Measurements from ENCODE around the gene SLC25A43. TPM values are rescaled to one million over a fixed set of nuclear protein-coding genes. Genes with fewer than 3 reads are reported as not detected.
"Not testable (repeated sequence)": the region's sequence is repeated elsewhere in the genome, so short reads cannot be mapped to it uniquely, and the experiment has no call there.

SLC25A43 gene
- total RNA-seq, 2 experiments from 2014 or later = 0.91 to 1.0 TPM

DNA sequence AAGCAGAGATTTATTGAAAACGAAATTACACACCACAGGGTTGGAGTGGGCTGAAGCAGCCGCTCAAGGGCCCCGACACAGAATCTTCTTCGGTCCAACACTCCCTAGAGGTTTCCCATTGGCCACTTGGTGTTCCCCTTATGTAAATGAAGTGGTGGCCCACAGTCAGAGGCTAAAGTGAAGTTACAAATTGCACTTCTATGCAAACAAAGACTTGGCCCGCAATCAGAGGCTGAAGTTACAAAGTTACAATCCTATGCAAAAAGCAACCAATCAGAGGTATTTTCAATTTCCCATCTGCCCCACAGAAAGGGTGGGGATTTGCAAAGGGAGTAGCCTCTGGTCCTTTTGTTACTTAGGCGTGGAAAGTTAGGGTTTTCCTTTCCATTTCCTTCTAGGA is 35.7 kb upstream of the SLC25A43 start:
- no peaks in the 10 kb centered on the region for H3K27me3 ChIP-seq (ENCODE audit: control insufficient read depth in 1 of 2, insufficient read depth in 2 of 2, low read length in 2 of 2)
- TF ChIP-seq, protein P1, sequence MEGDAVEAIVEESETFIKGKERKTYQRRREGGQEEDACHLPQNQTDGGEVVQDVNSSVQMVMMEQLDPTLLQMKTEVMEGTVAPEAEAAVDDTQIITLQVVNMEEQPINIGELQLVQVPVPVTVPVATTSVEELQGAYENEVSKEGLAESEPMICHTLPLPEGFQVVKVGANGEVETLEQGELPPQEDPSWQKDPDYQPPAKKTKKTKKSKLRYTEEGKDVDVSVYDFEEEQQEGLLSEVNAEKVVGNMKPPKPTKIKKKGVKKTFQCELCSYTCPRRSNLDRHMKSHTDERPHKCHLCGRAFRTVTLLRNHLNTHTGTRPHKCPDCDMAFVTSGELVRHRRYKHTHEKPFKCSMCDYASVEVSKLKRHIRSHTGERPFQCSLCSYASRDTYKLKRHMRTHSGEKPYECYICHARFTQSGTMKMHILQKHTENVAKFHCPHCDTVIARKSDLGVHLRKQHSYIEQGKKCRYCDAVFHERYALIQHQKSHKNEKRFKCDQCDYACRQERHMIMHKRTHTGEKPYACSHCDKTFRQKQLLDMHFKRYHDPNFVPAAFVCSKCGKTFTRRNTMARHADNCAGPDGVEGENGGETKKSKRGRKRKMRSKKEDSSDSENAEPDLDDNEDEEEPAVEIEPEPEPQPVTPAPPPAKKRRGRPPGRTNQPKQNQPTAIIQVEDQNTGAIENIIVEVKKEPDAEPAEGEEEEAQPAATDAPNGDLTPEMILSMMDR (IDR thresholded peaks at IDR 0.05) = no peak
- Mint-ChIP-seq H3K36me3 (ENCODE audit: low read depth) (no peaks in the 10 kb centered on the region), H3K27me3 (no peaks in the 10 kb centered on the region), H3K9me3 (no peaks in the 10 kb centered on the region), H3K4me3 (no peak overlapping the region), H3K4me1 (ENCODE audit: low read depth) (no peaks in the 10 kb centered on the region), H3K27ac (no peak overlapping the region)
- ChIA-PET CTCF (no interaction called here), POLR2A (no interaction called here)
- no peaks in the 10 kb centered on the region for H3K9me3 ChIP-seq (ENCODE audit: control insufficient read depth in 1 of 2, insufficient read depth in 1 of 2, low read length in 2 of 2)
- intact Hi-C loops (cut with DNase I, micrococcal nuclease) = no loop called here
- DNase-seq (no peak), ATAC-seq (ENCODE audit: poor library complexity) (no peak)
- H3K4me3 ChIP-seq (ENCODE audit: low read length) = no peak overlapping the region
- no peak overlapping the region for H3K27ac ChIP-seq (ENCODE audit: low read depth in 1 of 2, low read length in 2 of 2)
- no peaks in the 10 kb centered on the region for H3K36me3 ChIP-seq (ENCODE audit: insufficient read depth, low read length)
- no peaks in the 10 kb centered on the region for H3K4me1 ChIP-seq (ENCODE audit: insufficient read depth, low read length)

DNA sequence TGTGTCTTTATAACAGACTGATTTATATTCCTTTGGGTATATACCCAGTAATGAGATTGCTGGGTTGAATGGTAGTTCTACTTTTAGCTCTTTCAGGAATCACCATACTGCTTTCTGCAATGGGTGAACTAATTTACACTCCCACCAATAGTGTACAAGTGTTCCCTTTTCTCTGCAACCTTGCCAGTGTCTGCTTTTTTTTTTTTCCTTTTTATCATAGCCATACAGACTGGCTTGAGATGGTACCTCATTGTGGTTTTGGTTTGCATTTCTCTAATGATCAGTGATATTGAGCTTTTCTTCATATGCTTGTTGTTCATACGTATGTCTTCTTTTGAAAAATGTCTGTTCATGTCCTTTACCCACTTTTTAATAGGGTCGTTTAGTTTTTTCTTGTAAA is 27.3 kb upstream of the SLC25A43 start:
- H3K4me3 ChIP-seq (ENCODE audit: low read length); DNase-seq; H3K36me3 Mint-ChIP-seq (ENCODE audit: low read depth); ATAC-seq (ENCODE audit: poor library complexity); H3K4me1 Mint-ChIP-seq (ENCODE audit: low read depth); H3K27me3 ChIP-seq (ENCODE audit: control insufficient read depth in 1 of 2, insufficient read depth in 2 of 2, low read length in 2 of 2); H3K27ac Mint-ChIP-seq; POLR2A ChIA-PET; H3K9me3 Mint-ChIP-seq; H3K27ac ChIP-seq (ENCODE audit: low read depth in 1 of 2, low read length in 2 of 2); H3K36me3 ChIP-seq (ENCODE audit: insufficient read depth, low read length); H3K4me1 ChIP-seq (ENCODE audit: insufficient read depth, low read length); CTCF ChIA-PET; H3K9me3 ChIP-seq (ENCODE audit: control insufficient read depth in 1 of 2, insufficient read depth in 1 of 2, low read length in 2 of 2); H3K4me3 Mint-ChIP-seq; intact Hi-C loops (cut with DNase I, micrococcal nuclease): not testable (repeated sequence)
- peaks cover 13% of the 10 kb centered on the region for H3K27me3 Mint-ChIP-seq

DNA sequence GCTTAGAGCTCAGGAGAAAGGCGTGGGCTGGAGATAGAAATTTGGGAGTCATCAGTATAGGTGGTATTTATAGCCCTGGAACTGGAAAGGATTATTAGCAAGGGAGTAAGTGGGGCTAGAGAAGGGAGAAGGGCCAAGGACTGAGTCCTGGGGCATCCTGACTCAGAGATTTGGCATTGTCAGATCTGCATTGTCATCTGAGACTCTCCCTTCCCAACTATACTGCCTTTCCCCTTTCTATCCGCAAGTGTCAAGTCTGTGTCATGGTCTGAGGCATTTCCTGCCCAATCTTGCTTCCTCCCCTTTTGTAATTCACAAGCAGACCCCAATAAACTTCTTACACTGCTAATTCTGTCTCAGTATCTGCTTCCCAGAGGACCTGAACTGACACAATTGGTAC is 24.4 kb upstream of the SLC25A43 start:
- Histone ChIP-seq H3K27ac (ENCODE audit: low read depth in 1 of 2, low read length in 2 of 2) (no peak overlapping the region), H3K36me3 (ENCODE audit: insufficient read depth, low read length) (no peaks in the 10 kb centered on the region), H3K27me3 (ENCODE audit: control insufficient read depth in 1 of 2, insufficient read depth in 2 of 2, low read length in 2 of 2) (no peaks in the 10 kb centered on the region), H3K9me3 (ENCODE audit: control insufficient read depth in 1 of 2, insufficient read depth in 1 of 2, low read length in 2 of 2) (no peaks in the 10 kb centered on the region), H3K4me1 (ENCODE audit: insufficient read depth, low read length) (no peaks in the 10 kb centered on the region), H3K4me3 (ENCODE audit: low read length) (no peak overlapping the region)
- POLR2A ChIA-PET = no interaction called here
- TF ChIP-seq, protein P1 (IDR thresholded peaks at IDR 0.05) = no peak
- intact Hi-C loops (cut with DNase I, micrococcal nuclease) = no loop called here
- H3K36me3 Mint-ChIP-seq (ENCODE audit: low read depth) = no peaks in the 10 kb centered on the region
- no peaks in the 10 kb centered on the region for H3K9me3 Mint-ChIP-seq
- no peak for ATAC-seq (ENCODE audit: poor library complexity)
- H3K4me1 Mint-ChIP-seq (ENCODE audit: low read depth) = no peaks in the 10 kb centered on the region
- H3K27me3 Mint-ChIP-seq = peaks cover 13% of the 10 kb centered on the region
- DNase-seq = no peak
- CTCF ChIA-PET = no interaction called here
- H3K4me3 Mint-ChIP-seq = no peak overlapping the region
- no peak overlapping the region for H3K27ac Mint-ChIP-seq

DNA sequence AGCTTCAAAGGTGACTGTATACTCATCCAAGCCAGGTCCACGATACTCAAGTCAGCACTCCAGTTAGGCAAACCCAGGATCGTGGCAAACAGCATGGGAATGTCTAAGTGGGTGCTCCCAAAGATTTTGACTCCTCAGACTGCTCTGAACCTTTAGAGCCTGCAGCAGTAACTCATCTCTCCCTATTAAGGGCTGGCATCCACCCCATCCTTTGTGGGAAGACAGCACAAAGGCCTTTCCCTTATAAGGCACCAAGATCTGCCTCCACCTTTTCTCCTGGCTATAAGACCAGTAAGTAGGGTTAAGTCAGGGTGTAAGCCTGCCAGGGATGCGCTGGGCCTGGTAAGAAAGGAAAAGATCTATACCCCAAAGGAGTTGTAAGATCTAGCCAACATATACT is 23.6 kb upstream of the SLC25A43 start:
- no peaks in the 10 kb centered on the region for H3K36me3 ChIP-seq (ENCODE audit: insufficient read depth, low read length)
- ChIA-PET POLR2A (no interaction called here), CTCF (no interaction called here)
- no peak overlapping the region for H3K4me3 ChIP-seq (ENCODE audit: low read length)
- Mint-ChIP-seq H3K27me3 (peaks cover 13% of the 10 kb centered on the region), H3K27ac (no peak overlapping the region), H3K36me3 (ENCODE audit: low read depth) (no peaks in the 10 kb centered on the region), H3K9me3 (no peaks in the 10 kb centered on the region), H3K4me1 (ENCODE audit: low read depth) (no peaks in the 10 kb centered on the region), H3K4me3 (no peak overlapping the region)
- ATAC-seq (ENCODE audit: poor library complexity) (no peak), DNase-seq (no peak)
- TF ChIP-seq, protein P1 (IDR thresholded peaks at IDR 0.05) = no peak
- no peaks in the 10 kb centered on the region for H3K4me1 ChIP-seq (ENCODE audit: insufficient read depth, low read length)
- no peaks in the 10 kb centered on the region for H3K27me3 ChIP-seq (ENCODE audit: control insufficient read depth in 1 of 2, insufficient read depth in 2 of 2, low read length in 2 of 2)
- H3K9me3 ChIP-seq (ENCODE audit: control insufficient read depth in 1 of 2, insufficient read depth in 1 of 2, low read length in 2 of 2) = no peaks in the 10 kb centered on the region
- H3K27ac ChIP-seq (ENCODE audit: low read depth in 1 of 2, low read length in 2 of 2) = no peak overlapping the region
- intact Hi-C loops (cut with DNase I, micrococcal nuclease) = no loop called here

All from CD4-positive, alpha-beta T cell (primary cell).